IMR-90 (cell line): ENCODE data around the gene DOCK1. TPM values are rescaled to one million over a fixed set of nuclear protein-coding genes. Genes with fewer than 3 reads are reported as not detected.

Experiments
- ATAC-seq: fragments of 200-7000 bp; cut with Tn5 transposase; 2 replicates; pipeline ENCODE4 v1.9.1; 2020; ENCODE audit warnings: low read depth, mild to moderate bottlenecking, moderate library complexity
- BruUV-seq: library from RNA; stranded (reverse); fragments of 400-500 nt; replicated peaks from 2 replicates; lab custom pipeline; 2021; lab: Mats Ljungman, UMichigan
- CTCF ChIA-PET: fragments of 300-600 bp; formaldehyde crosslinking; extraction: SDS; loops from one replicate; lab custom pipeline; 2021; ENCODE audit warnings: antibody characterized with exemption; lab: Yijun Ruan, JAX
- POLR2A ChIA-PET: fragments of 300-600 bp; sonication (Branson Sonifier 250); formaldehyde crosslinking; loops from one replicate; lab custom pipeline; 2022; ENCODE audit warnings: antibody characterized with exemption; ENCODE audit not compliant: unreplicated experiment; lab: Charles Lee
- DNase-seq: peaks from one replicate; pipeline ENCODE4 v3.0.0; 2013
- H2AFZ ChIP-seq: replicated peaks from 2 replicates; pipeline ENCODE3; 2013; ENCODE audit warnings: low read length, mild to moderate bottlenecking; ENCODE audit not compliant: poor library complexity
- H2AK5ac ChIP-seq: 2 replicates; pipeline ENCODE4 v1.6.1; 2013; ENCODE audit warnings: low read depth, low read length, inconsistent platforms
- H2AK9ac ChIP-seq: replicated peaks from 2 replicates; pipeline ENCODE3; 2013; ENCODE audit warnings: mild to moderate bottlenecking, low read depth, low read length, moderate library complexity; ENCODE audit not compliant: poor library complexity
- H2BK120ac ChIP-seq: 2 replicates; pipeline ENCODE4 v1.6.1; 2013; ENCODE audit warnings: low read depth, low read length, inconsistent platforms
- H2BK15ac ChIP-seq: 3 replicates; pipeline ENCODE4 v1.6.1; 2013; ENCODE audit warnings: low read depth, low read length, inconsistent platforms
- H2BK20ac ChIP-seq: 2 replicates; pipeline ENCODE4 v1.6.1; 2013; ENCODE audit warnings: low read depth, mild to moderate bottlenecking, inconsistent platforms, low read length, moderate library complexity
- H2BK5ac ChIP-seq: 2 replicates; pipeline ENCODE4 v1.6.1; 2013; ENCODE audit warnings: mild to moderate bottlenecking, low read depth, low read length, inconsistent platforms; ENCODE audit not compliant: poor library complexity, severe bottlenecking
- H3K14ac ChIP-seq: replicated peaks from 2 replicates; pipeline ENCODE4 v1.6.1; 2013; ENCODE audit warnings: low read depth, low read length, inconsistent platforms
- H3K18ac ChIP-seq: 2 replicates; pipeline ENCODE4 v1.6.1; 2013; ENCODE audit warnings: low read depth, low read length, control low read depth
- H3K23ac ChIP-seq: 2 replicates; pipeline ENCODE4 v1.6.1; 2013; ENCODE audit warnings: low read depth, low read length, inconsistent platforms
- H3K27ac ChIP-seq: 2 replicates; pipeline ENCODE4 v1.5.1; 2013; ENCODE audit warnings: mild to moderate bottlenecking, control low read depth, low read length; ENCODE audit not compliant: insufficient read depth
- H3K27me3 ChIP-seq: 2 replicates; pipeline ENCODE4 v1.6.1; 2013; ENCODE audit warnings: low read length; ENCODE audit not compliant: control insufficient read depth, insufficient read depth
- H3K36me3 ChIP-seq: 2 replicates; pipeline ENCODE4 v1.6.1; 2013; ENCODE audit warnings: low read length, mixed read lengths; ENCODE audit not compliant: control insufficient read depth, insufficient read depth
- H3K4ac ChIP-seq: 2 replicates; pipeline ENCODE4 v1.6.1; 2013; ENCODE audit warnings: low read depth, low read length, inconsistent platforms
- H3K4me1 ChIP-seq: 2 replicates; pipeline ENCODE4 v1.6.1; 2013; ENCODE audit warnings: low read length, mixed read lengths; ENCODE audit not compliant: control insufficient read depth, insufficient read depth
- H3K4me2 ChIP-seq: 2 replicates; pipeline ENCODE4 v1.6.1; 2013; ENCODE audit warnings: low read depth, mild to moderate bottlenecking, control low read depth, low read length, moderate library complexity
- H3K4me3 ChIP-seq: 2 replicates; pipeline ENCODE4 v1.5.1; 2013; ENCODE audit warnings: low read depth, mild to moderate bottlenecking, control low read depth, low read length, moderate library complexity; ENCODE audit not compliant: insufficient read depth
- H3K56ac ChIP-seq: 2 replicates; pipeline ENCODE4 v1.6.1; 2013; ENCODE audit warnings: low read length, inconsistent platforms; ENCODE audit not compliant: insufficient read depth; ENCODE audit errors: extremely low read depth
- H3K79me1 ChIP-seq, 2 experiments: 2 replicates each; pipeline ENCODE4 v1.6.1; 2013; ENCODE audit warnings: low read length in 2 of 2, inconsistent platforms in 1 of 2, low read depth in 1 of 2
- H3K9ac ChIP-seq: 2 replicates; pipeline ENCODE4 v1.6.1; 2013; ENCODE audit warnings: low read depth, low read length, control low read depth
- H3K9me1 ChIP-seq: 2 replicates; pipeline ENCODE4 v1.6.1; 2013; ENCODE audit warnings: low read length, inconsistent platforms; ENCODE audit not compliant: insufficient read depth
- H3K9me3 ChIP-seq: 2 replicates; pipeline ENCODE4 v1.6.1; 2013; ENCODE audit warnings: low read length; ENCODE audit not compliant: control insufficient read depth, insufficient read depth
- H4K20me1 ChIP-seq: 2 replicates; pipeline ENCODE4 v1.6.1; 2013; ENCODE audit warnings: low read length, inconsistent platforms; ENCODE audit not compliant: insufficient read depth
- H4K5ac ChIP-seq: 2 replicates; pipeline ENCODE4 v1.6.1; 2013; ENCODE audit warnings: mild to moderate bottlenecking, low read depth, low read length, control low read depth
- H4K8ac ChIP-seq, 2 experiments: 2 replicates each; pipeline ENCODE4 v1.6.1; 2013; ENCODE audit warnings: low read depth in 2 of 2, low read length in 2 of 2, control low read depth in 1 of 2, inconsistent platforms in 1 of 2
- H4K91ac ChIP-seq: 2 replicates; pipeline ENCODE4 v1.6.1; 2013; ENCODE audit warnings: low read depth, low read length, inconsistent platforms; ENCODE audit not compliant: insufficient read depth
- CEBPB ChIP-seq: IDR thresholded peaks from 2 replicates; pipeline ENCODE4 v1.6.1; 2012; ENCODE audit warnings: low read depth, low read length, improper control_type of control experiment
- WGBS, 2 experiments: methylation state at CpG; one replicate each; pipeline versions ENCODE4 v1.1.5 to v1.1.7; 2013; ENCODE audit warnings: missing lambda C conversion rate in 2 of 2; ENCODE audit not compliant: insufficient read length in 1 of 2; ENCODE audit errors: extremely low coverage in 2 of 2; 5-methylcytosine and 5-hydroxymethylcytosine counted together
- dilution Hi-C: fragments of 300-500 bp; cut with HindIII; formaldehyde crosslinking; loops from one replicate; pipeline ENCODE4 v1.14.3; 2018; ENCODE audit warnings: low sequenced_read_pairs; ENCODE audit not compliant: unreplicated experiment
- in situ Hi-C: fragments of 300-500 bp; cut with MboI; formaldehyde crosslinking; loops from 3 replicates; pipeline ENCODE4 v1.14.3; 2019; ENCODE audit warnings: low sequenced_read_pairs, inconsistent platforms, mixed read lengths
- intact Hi-C: fragments of 100-400 bp; cut with micrococcal nuclease; formaldehyde crosslinking; loops from 2 replicates; pipeline ENCODE4 v1.10.0; 2022
- polyA plus RNA-seq, 3 experiments: library from polyadenylated mRNA; depleted of rRNA; stranded (reverse); fragments of >200 nt; gene quantifications; 2 replicates each; pipeline ENCODE4 v1.2.3, GENCODE V29; 2012; ENCODE audit warnings: low replicate concordance in 1 of 3
- total RNA-seq: library from RNA; depleted of rRNA; stranded (reverse); fragments of >200 nt; gene quantifications from 2 replicates; pipeline ENCODE4 v1.2.3, GENCODE V29; 2012

Gene DOCK1
- total and polyA plus RNA-seq, 2 of the 4 experiments (the other 2 are of a cell fraction): 28.2 to 71.0 TPM

GRCh38 chr10:127337801-127338200, 432.6 kb downstream of the DOCK1 start:
- no peaks in the 10 kb centered on the region for H3K27me3 ChIP-seq
- no peak overlapping the region for H2BK120ac ChIP-seq
- BruUV-seq: no TSS peak
- no CpG with 5 or more reads among the region's 11 CpGs for WGBS, 2 experiments
- no peak overlapping the region for H3K23ac ChIP-seq
- no peak overlapping the region for H2AFZ ChIP-seq
- H2AK5ac ChIP-seq: no peak overlapping the region
- H3K18ac ChIP-seq: no peak overlapping the region
- H3K9me1 ChIP-seq: peaks cover 10% of the 10 kb centered on the region
- no peak overlapping the region for H3K4ac ChIP-seq
- no peak overlapping the region for H3K56ac ChIP-seq
- H3K9ac ChIP-seq: no peak overlapping the region
- no peak overlapping the region for H3K27ac ChIP-seq
- no peaks in the 10 kb centered on the region for H3K9me3 ChIP-seq
- in situ Hi-C loops: no loop called here
- no peak overlapping the region for H2BK20ac ChIP-seq
- no peaks in the 10 kb centered on the region for H4K20me1 ChIP-seq
- H3K4me3 ChIP-seq: no peak overlapping the region
- H3K4me2 ChIP-seq: no peak overlapping the region
- ChIA-PET CTCF (interaction anchor here (0.6 to 0.8 kb wide), 2 partner anchors 41 to 81 kb away, joined by 3 read pairs; no protein-coding TSS in a partner anchor), POLR2A (no interaction called here)
- no peak overlapping the region for H4K91ac ChIP-seq
- peaks cover 4% of the 10 kb centered on the region; the same call in 1 of the 2 replicates for H3K4me1 ChIP-seq
- no peak overlapping the region for H4K8ac ChIP-seq
- intact Hi-C loops: no loop called here
- no peak overlapping the region for H2BK5ac ChIP-seq
- no peak overlapping the region for H4K5ac ChIP-seq
- peaks cover 0 to 5% of the 10 kb centered on the region in 2 experiments; a peak in 2 of 4 replicates for H3K79me1 ChIP-seq
- H3K36me3 ChIP-seq: peaks cover 3% of the 10 kb centered on the region
- no peak for TF ChIP-seq CEBPB
- dilution Hi-C loops: no loop called here
- DNase-seq (no peak), ATAC-seq (no peak)
- no peak overlapping the region for H2BK15ac ChIP-seq
- H3K14ac ChIP-seq: no peak overlapping the region
- H2AK9ac ChIP-seq: no peak overlapping the region
